Fibroblast of peridontal ligament (primary cell): ENCODE results near the gene IFI27L2.
A peak's percentile ranks its signal among the peaks of the same experiment; 100 is the strongest.
"Not testable (repeated sequence)": the region's sequence is repeated elsewhere in the genome, so short reads cannot be mapped to it uniquely, and the experiment has no call there.

Experiments
- DNase-seq: peaks from one replicate; pipeline ENCODE4 v3.0.0-alpha.2; 2010; ENCODE audit errors: extremely low read depth

The IFI27L2 gene

GRCh38 chr14:94129111-94129757, at the start of gene IFI27L2:
IFI27L2 (minus strand) TSS chr14:94129604; CDS start chr14:94129564, 40 bp downstream.
- DNase-seq: peak; percentile 74

GRCh38 chr14:94177806-94178205, 48.4 kb upstream of the IFI27L2 start:
- no peak for DNase-seq

GRCh38 chr14:94176808-94177207, 47.4 kb upstream of the IFI27L2 start:
- DNase-seq: no peak

GRCh38 chr14:94175747-94176146, 46.3 kb upstream of the IFI27L2 start:
- no peak for DNase-seq

GRCh38 chr14:94175011-94175745, 45.8 kb upstream of the IFI27L2 start:
- DNase-seq: no peak

- DNase-seq: no peak
Measured at GRCh38 chr14:94174604-94175010, 45.2 kb upstream of the IFI27L2 start.

GRCh38 chr14:94173885-94174603, 44.6 kb upstream of the IFI27L2 start, which contains the start of gene PPP4R4:
PPP4R4 (plus strand) TSS chr14:94174322; CDS start chr14:94174466, 144 bp downstream.
- DNase-seq: peak; percentile 49

GRCh38 chr14:94173471-94173884, 44.1 kb upstream of the IFI27L2 start:
- no peak for DNase-seq

- DNase-seq: no peak
Measured at GRCh38 chr14:94172545-94172944, 43.1 kb upstream of the IFI27L2 start.

- peak; percentile 10 for DNase-seq
Measured at GRCh38 chr14:94171208-94171607, 41.8 kb upstream of the IFI27L2 start.

GRCh38 chr14:94170136-94170535, 40.7 kb upstream of the IFI27L2 start:
- DNase-seq: no peak

GRCh38 chr14:94165744-94166143, 36.3 kb upstream of the IFI27L2 start:
- no peak for DNase-seq

- DNase-seq: no peak
Measured at GRCh38 chr14:94164685-94165431, 35.5 kb upstream of the IFI27L2 start.

GRCh38 chr14:94163796-94164195, 34.4 kb upstream of the IFI27L2 start:
- no peak for DNase-seq

GRCh38 chr14:94162466-94162865, 33.1 kb upstream of the IFI27L2 start:
- no peak for DNase-seq

- peak; percentile 15 for DNase-seq
Measured at GRCh38 chr14:94161981-94162380, 32.6 kb upstream of the IFI27L2 start.

GRCh38 chr14:94161058-94161457, 31.7 kb upstream of the IFI27L2 start:
- no peak for DNase-seq

- DNase-seq: no peak
Measured at GRCh38 chr14:94158239-94158883, 29.0 kb upstream of the IFI27L2 start.

- DNase-seq: no peak
Measured at GRCh38 chr14:94157197-94157596, 27.8 kb upstream of the IFI27L2 start.

- not testable (repeated sequence) for DNase-seq
Measured at GRCh38 chr14:94156143-94156542, 26.7 kb upstream of the IFI27L2 start.

GRCh38 chr14:94153750-94154342, 24.4 kb upstream of the IFI27L2 start:
- no peak for DNase-seq
